ENCODE measurements around the gene SGPL1. TPM values are rescaled to one million over a fixed set of nuclear protein-coding genes. Genes with fewer than 3 reads are reported as not detected.
A peak's percentile ranks its signal among the peaks of the same experiment; 100 is the strongest.
"Not testable (repeated sequence)": the region's sequence is repeated elsewhere in the genome, so short reads cannot be mapped to it uniquely, and the experiment has no call there.

Gene SGPL1
- total RNA-seq (2014; rRNA removed; shearing (Covaris generic)), result 35.0 and 35.1 TPM in 2 replicates

- Histone ChIP-seq H3K27me3 (ENCODE audit: control insufficient read depth, insufficient read depth, low read length) (no peaks in the 10 kb centered on the region), H3K36me3 (replicated peaks; ENCODE audit: control insufficient read depth, insufficient read depth, low read length) (peaks cover 3% of the 10 kb centered on the region), H3K4me3 (ENCODE audit: insufficient read depth, low read depth, low read length) (peak within 1 kb of the TSS; percentile 83)
- peak; percentile 99 for DNase-seq
These were observed at the start of gene SGPL1 for GRCh38 chr10:70815504-70816219. Gene SGPL1 (plus strand): TSS chr10:70815948. CDS start chr10:70816854, 906 bp downstream.

GRCh38 chr10:70768026-70768685 is 47.6 kb upstream of the SGPL1 start:
- not testable (repeated sequence) for H3K36me3 ChIP-seq (replicated peaks; ENCODE audit: control insufficient read depth, insufficient read depth, low read length); H3K4me3 ChIP-seq (ENCODE audit: insufficient read depth, low read depth, low read length); H3K27me3 ChIP-seq (ENCODE audit: control insufficient read depth, insufficient read depth, low read length); DNase-seq

GRCh38 chr10:70769121-70769520 is 46.6 kb upstream of the SGPL1 start:
- H3K4me3 ChIP-seq (ENCODE audit: insufficient read depth, low read depth, low read length), result no peak overlapping the region
- no peak for DNase-seq
- H3K27me3 ChIP-seq (ENCODE audit: control insufficient read depth, insufficient read depth, low read length), result no peaks in the 10 kb centered on the region
- H3K36me3 ChIP-seq (replicated peaks; ENCODE audit: control insufficient read depth, insufficient read depth, low read length), result no peaks in the 10 kb centered on the region

GRCh38 chr10:70770001-70770400 is 45.7 kb upstream of the SGPL1 start:
- Histone ChIP-seq H3K36me3 (replicated peaks; ENCODE audit: control insufficient read depth, insufficient read depth, low read length) (no peaks in the 10 kb centered on the region), H3K27me3 (ENCODE audit: control insufficient read depth, insufficient read depth, low read length) (no peaks in the 10 kb centered on the region), H3K4me3 (ENCODE audit: insufficient read depth, low read depth, low read length) (no peak overlapping the region)
- no peak for DNase-seq

- H3K4me3 ChIP-seq (ENCODE audit: insufficient read depth, low read depth, low read length); DNase-seq; H3K36me3 ChIP-seq (replicated peaks; ENCODE audit: control insufficient read depth, insufficient read depth, low read length); H3K27me3 ChIP-seq (ENCODE audit: control insufficient read depth, insufficient read depth, low read length): not testable (repeated sequence)
These were observed 45.2 kb upstream of the SGPL1 start for GRCh38 chr10:70770516-70770915.

GRCh38 chr10:70771311-70772194 is 44.2 kb upstream of the SGPL1 start:
- Histone ChIP-seq H3K4me3 (ENCODE audit: insufficient read depth, low read depth, low read length) (no peak overlapping the region), H3K27me3 (ENCODE audit: control insufficient read depth, insufficient read depth, low read length) (no peaks in the 10 kb centered on the region), H3K36me3 (replicated peaks; ENCODE audit: control insufficient read depth, insufficient read depth, low read length) (no peaks in the 10 kb centered on the region)
- no peak for DNase-seq

GRCh38 chr10:70772627-70773026 is 43.1 kb upstream of the SGPL1 start:
- no peaks in the 10 kb centered on the region for H3K36me3 ChIP-seq (replicated peaks; ENCODE audit: control insufficient read depth, insufficient read depth, low read length)
- peak; percentile 16 for DNase-seq
- H3K27me3 ChIP-seq (ENCODE audit: control insufficient read depth, insufficient read depth, low read length), result no peaks in the 10 kb centered on the region
- no peak overlapping the region for H3K4me3 ChIP-seq (ENCODE audit: insufficient read depth, low read depth, low read length)

GRCh38 chr10:70773461-70773860 is 42.3 kb upstream of the SGPL1 start:
- H3K4me3 ChIP-seq (ENCODE audit: insufficient read depth, low read depth, low read length), result no peak overlapping the region
- no peaks in the 10 kb centered on the region for H3K36me3 ChIP-seq (replicated peaks; ENCODE audit: control insufficient read depth, insufficient read depth, low read length)
- no peak for DNase-seq
- H3K27me3 ChIP-seq (ENCODE audit: control insufficient read depth, insufficient read depth, low read length), result no peaks in the 10 kb centered on the region

- Histone ChIP-seq H3K36me3 (replicated peaks; ENCODE audit: control insufficient read depth, insufficient read depth, low read length) (no peaks in the 10 kb centered on the region), H3K27me3 (ENCODE audit: control insufficient read depth, insufficient read depth, low read length) (no peaks in the 10 kb centered on the region), H3K4me3 (ENCODE audit: insufficient read depth, low read depth, low read length) (no peak overlapping the region)
- DNase-seq, result peak; percentile 45
These were observed 41.6 kb upstream of the SGPL1 start for GRCh38 chr10:70773965-70774809.

- H3K27me3 ChIP-seq (ENCODE audit: control insufficient read depth, insufficient read depth, low read length), result no peaks in the 10 kb centered on the region
- peak; percentile 36 for DNase-seq
- H3K36me3 ChIP-seq (replicated peaks; ENCODE audit: control insufficient read depth, insufficient read depth, low read length), result no peaks in the 10 kb centered on the region
- H3K4me3 ChIP-seq (ENCODE audit: insufficient read depth, low read depth, low read length), result no peak overlapping the region
These were observed 40.7 kb upstream of the SGPL1 start for GRCh38 chr10:70774810-70775678.

- Histone ChIP-seq H3K27me3 (ENCODE audit: control insufficient read depth, insufficient read depth, low read length) (no peaks in the 10 kb centered on the region), H3K4me3 (ENCODE audit: insufficient read depth, low read depth, low read length) (no peak overlapping the region), H3K36me3 (replicated peaks; ENCODE audit: control insufficient read depth, insufficient read depth, low read length) (no peaks in the 10 kb centered on the region)
- DNase-seq, result peak; percentile 41
These were observed 39.9 kb upstream of the SGPL1 start for GRCh38 chr10:70775679-70776454.

- Histone ChIP-seq H3K27me3 (ENCODE audit: control insufficient read depth, insufficient read depth, low read length) (no peaks in the 10 kb centered on the region), H3K4me3 (ENCODE audit: insufficient read depth, low read depth, low read length) (no peak overlapping the region), H3K36me3 (replicated peaks; ENCODE audit: control insufficient read depth, insufficient read depth, low read length) (no peaks in the 10 kb centered on the region)
- peak; percentile 35 for DNase-seq
These were observed 39.2 kb upstream of the SGPL1 start for GRCh38 chr10:70776455-70777005.
